Left lung (tissue), 10 donors: ENCODE measurements around the gene HOXA9. TPM values are rescaled to one million over a fixed set of nuclear protein-coding genes. Genes with fewer than 3 reads are reported as not detected.
A peak's percentile ranks its signal among the peaks of the same experiment; 100 is the strongest.

Experiments used
- ATAC-seq: fragments of 200-7000 bp; cut with Tn5 transposase; one replicate; pipeline ENCODE4 v1.9.1; 2020; ENCODE audit warnings: moderate library complexity
- DNase-seq, 4 donors: peaks; one replicate each; pipeline ENCODE4 v3.0.0-alpha.2; 2013 to 2020
- H3K27ac ChIP-seq, 2 donors: fragments of 200-600 bp; sonication (generic) in 1 of 2; one replicate each; pipeline versions ENCODE4 v1.5.0 to v1.8.0; 2020 to 2021
- H3K27me3 ChIP-seq, 2 donors: fragments of 200-600 bp; sonication (generic) in 1 of 2; one replicate each; pipeline versions ENCODE4 v1.5.0 to v1.8.0; 2020 to 2021
- H3K36me3 ChIP-seq, 2 donors: fragments of 200-600 bp; sonication (generic) in 1 of 2; one replicate each; pipeline versions ENCODE4 v1.5.0 to v1.8.0; 2020 to 2021
- H3K4me1 ChIP-seq, 2 donors: fragments of 200-600 bp; one replicate each; pipeline ENCODE4 v1.8.0; 2021
- H3K4me3 ChIP-seq, 2 donors: fragments of 200-600 bp; sonication (generic) in 1 of 2; one replicate each; pipeline versions ENCODE4 v1.5.0 to v1.8.0; 2020 to 2021; ENCODE audit warnings: mild to moderate bottlenecking in 1 of 2
- H3K9me3 ChIP-seq, 2 donors: fragments of 200-600 bp; sonication (generic) in 1 of 2; one replicate each; pipeline versions ENCODE4 v1.5.0 to v1.8.0; 2020 to 2021
- intact Hi-C, 2 donors: fragments of 100-400 bp; cut with DNase I; formaldehyde crosslinking; loops; one replicate each; pipeline versions ENCODE4 v1.11.2 to v1.14.2; 2022
- polyA plus RNA-seq, 6 donors: library from polyadenylated mRNA; unstranded; fragments of 120-200 nt; gene quantifications; one replicate each; pipeline ENCODE4 v1.2.1, GENCODE V29; 2013; ENCODE audit not compliant: insufficient read length in 6 of 6
- total RNA-seq, 2 donors: library from RNA; stranded (reverse); fragmentation: NEBNext Ultra II Directional; extraction: Animal tissue kit (Norgen Biotek cat#: 25700); gene quantifications; one replicate each; pipeline ENCODE4 v1.2.1, GENCODE V29; 2021
- TF ChIP-seq, protein P1 (sequence below), 2 donors: fragments of 200-600 bp; sonication (generic) in 1 of 2; IDR thresholded peaks; one replicate each; pipeline versions ENCODE4 v1.5.0 to v1.8.0; 2021; ENCODE audit warnings: antibody characterized with exemption in 2 of 2
- donor health status: DM: no; HTN: yes; CAD: no.
- donor health status: DM: no; HTN: no; CAD: no.

Gene HOXA9
- total and polyA plus RNA-seq, 8 donors = 0.38 to 1.4 (median 0.57) TPM

DNA sequence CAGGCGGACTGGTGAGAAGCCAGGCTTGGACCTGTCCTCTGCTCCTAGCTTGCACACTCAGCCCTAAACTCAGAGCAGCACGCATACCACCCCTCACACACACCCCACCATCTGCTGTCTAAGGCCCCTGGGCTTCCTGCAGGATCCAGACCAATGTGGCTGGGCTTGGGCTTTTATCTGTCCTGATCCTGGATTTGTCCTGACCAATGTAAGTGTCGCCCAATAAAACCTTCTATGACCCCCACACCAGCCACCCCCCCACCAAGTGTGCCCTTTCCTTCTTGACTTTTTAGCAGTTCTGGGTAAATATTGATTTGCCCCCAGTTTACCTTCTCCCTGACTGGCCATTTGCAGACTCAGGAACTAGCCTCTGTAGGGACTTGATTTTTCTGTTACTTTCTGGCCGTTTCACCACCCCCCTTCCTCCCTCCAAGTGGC lies 36.3 kb upstream of the HOXA9 start:
- Histone ChIP-seq H3K27ac (no peak overlapping the region), H3K4me1 (peaks cover 4 to 49% of the 10 kb centered on the region in 2 donors), H3K36me3 (no peaks in the 10 kb centered on the region), H3K27me3 (peaks cover 97 to 98% of the 10 kb centered on the region in 2 donors), H3K9me3 (no peaks in the 10 kb centered on the region), H3K4me3 (no peak overlapping the region)
- no peak for DNase-seq
- TF ChIP-seq, protein P1, sequence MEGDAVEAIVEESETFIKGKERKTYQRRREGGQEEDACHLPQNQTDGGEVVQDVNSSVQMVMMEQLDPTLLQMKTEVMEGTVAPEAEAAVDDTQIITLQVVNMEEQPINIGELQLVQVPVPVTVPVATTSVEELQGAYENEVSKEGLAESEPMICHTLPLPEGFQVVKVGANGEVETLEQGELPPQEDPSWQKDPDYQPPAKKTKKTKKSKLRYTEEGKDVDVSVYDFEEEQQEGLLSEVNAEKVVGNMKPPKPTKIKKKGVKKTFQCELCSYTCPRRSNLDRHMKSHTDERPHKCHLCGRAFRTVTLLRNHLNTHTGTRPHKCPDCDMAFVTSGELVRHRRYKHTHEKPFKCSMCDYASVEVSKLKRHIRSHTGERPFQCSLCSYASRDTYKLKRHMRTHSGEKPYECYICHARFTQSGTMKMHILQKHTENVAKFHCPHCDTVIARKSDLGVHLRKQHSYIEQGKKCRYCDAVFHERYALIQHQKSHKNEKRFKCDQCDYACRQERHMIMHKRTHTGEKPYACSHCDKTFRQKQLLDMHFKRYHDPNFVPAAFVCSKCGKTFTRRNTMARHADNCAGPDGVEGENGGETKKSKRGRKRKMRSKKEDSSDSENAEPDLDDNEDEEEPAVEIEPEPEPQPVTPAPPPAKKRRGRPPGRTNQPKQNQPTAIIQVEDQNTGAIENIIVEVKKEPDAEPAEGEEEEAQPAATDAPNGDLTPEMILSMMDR (IDR thresholded peaks at IDR 0.05) = no peak
- intact Hi-C loops = no loop called here
- no peak for ATAC-seq

DNA sequence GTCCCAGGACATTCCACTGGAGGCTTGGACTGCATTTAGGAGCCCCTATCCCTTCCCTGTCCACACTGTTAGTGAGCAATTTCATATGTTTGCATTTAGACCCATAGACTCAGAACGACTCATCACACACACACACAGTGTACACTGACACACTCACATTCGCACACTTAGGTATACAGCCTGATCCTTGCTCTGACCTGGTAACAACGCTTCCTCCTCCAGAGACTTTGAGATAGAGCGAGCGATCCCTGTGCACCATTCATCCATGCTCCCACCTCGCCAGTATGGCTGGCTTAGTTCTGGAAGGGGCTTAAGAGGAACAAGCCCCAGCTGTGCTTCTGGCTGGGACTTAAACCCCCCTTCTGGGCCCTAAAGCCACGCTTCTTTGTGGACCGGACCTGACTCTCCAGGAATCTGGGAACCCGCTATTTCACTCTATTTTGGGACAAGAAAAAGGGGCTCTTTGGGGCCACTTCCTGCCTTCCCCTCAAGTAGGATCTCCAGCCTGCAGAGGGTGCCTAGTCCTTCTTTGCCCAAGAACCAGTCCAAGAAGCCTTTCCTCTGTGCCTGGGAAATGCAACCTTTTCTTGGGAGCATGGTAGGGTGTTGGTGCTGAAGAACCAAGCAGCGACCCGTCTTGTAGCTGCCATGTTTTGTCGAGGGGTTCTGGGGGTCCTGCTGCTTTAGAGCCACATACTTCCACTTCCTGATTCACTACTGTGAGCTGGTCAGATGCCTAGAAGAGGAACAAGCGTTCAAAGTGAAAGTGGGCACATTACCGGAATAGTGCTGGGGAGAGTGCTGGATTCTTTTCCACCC lies 35.6 kb upstream of the HOXA9 start:
- Histone ChIP-seq H3K27me3 (peaks cover 97 to 98% of the 10 kb centered on the region in 2 donors), H3K4me1 (peaks cover 4 to 49% of the 10 kb centered on the region in 2 donors), H3K27ac (no peak overlapping the region), H3K4me3 (peak overlapping the region in 1 of 2 donors; percentile 28), H3K9me3 (no peaks in the 10 kb centered on the region), H3K36me3 (no peaks in the 10 kb centered on the region)
- DNase-seq (no peak), ATAC-seq (peak; percentile 45)
- TF ChIP-seq, protein P1 (IDR thresholded peaks at IDR 0.05) = no peak
- intact Hi-C loops = no loop called here

DNA sequence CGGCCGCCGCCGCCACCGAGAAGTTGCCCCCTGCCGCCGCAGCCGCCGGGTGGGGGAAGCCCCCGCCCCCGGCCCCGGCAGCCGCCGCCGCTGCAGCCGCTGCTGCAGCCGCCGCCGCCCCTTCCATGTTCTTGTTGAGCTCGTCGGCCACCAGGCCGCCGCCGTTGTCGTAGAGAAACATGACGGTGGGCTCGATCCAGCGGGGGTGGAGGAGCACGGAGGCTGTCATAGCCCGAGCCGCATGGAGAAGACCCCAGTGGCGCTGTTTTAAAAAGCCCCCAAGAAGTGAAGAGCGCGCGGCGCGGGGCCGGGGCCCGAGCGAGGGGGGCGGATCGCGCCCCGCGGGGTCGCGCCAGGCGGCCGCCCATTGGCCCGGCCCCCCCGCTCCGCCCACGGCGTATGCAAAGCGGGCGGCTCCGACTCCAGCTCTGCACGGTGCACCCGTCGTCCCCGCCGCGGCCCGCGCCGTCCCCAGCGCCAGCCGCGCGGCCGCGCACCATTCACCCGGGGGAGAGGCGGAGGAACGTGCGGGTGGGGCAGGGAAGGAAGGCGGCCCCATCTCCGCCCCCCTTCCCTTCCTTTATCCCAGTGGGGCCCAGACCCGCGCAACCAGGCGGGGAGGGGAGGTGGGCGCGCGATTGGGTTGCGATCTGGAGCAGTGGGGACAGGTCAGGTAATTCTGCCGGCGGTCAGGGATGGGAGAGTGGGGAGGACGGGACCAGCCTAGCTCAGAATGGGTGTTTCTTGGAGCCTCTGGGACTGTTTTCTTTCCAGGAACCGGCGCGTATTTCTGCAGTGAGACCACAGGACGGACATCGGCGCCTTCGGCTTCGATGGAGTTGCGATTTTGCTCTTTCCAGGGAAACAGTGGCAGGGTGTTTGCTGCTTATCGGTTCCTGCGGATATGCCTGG lies 34.8 kb upstream of the HOXA9 start, which contains the start of gene HOXA13:
Gene HOXA13 (minus strand): TSS at position 243 of the 912 bp plus-strand sequence. CDS start 14 bp downstream, at position 229.
- H3K27ac ChIP-seq = no peak within 1 kb of the TSS
- ATAC-seq (peak; percentile 34), DNase-seq (peak in 1 of 4 donors; percentile 74)
- H3K4me3 ChIP-seq = peak within 1 kb of the TSS in 1 of 2 donors; percentile 28
- TF ChIP-seq, protein P1 (IDR thresholded peaks at IDR 0.05) = no peak
- H3K9me3 ChIP-seq = no peaks in the 10 kb centered on the region
- peaks cover 4 to 43% of the 10 kb centered on the region in 2 donors for H3K4me1 ChIP-seq
- peaks cover 97 to 98% of the 10 kb centered on the region in 2 donors for H3K27me3 ChIP-seq
- no peaks in the 10 kb centered on the region for H3K36me3 ChIP-seq
- intact Hi-C loops = no loop called here

DNA sequence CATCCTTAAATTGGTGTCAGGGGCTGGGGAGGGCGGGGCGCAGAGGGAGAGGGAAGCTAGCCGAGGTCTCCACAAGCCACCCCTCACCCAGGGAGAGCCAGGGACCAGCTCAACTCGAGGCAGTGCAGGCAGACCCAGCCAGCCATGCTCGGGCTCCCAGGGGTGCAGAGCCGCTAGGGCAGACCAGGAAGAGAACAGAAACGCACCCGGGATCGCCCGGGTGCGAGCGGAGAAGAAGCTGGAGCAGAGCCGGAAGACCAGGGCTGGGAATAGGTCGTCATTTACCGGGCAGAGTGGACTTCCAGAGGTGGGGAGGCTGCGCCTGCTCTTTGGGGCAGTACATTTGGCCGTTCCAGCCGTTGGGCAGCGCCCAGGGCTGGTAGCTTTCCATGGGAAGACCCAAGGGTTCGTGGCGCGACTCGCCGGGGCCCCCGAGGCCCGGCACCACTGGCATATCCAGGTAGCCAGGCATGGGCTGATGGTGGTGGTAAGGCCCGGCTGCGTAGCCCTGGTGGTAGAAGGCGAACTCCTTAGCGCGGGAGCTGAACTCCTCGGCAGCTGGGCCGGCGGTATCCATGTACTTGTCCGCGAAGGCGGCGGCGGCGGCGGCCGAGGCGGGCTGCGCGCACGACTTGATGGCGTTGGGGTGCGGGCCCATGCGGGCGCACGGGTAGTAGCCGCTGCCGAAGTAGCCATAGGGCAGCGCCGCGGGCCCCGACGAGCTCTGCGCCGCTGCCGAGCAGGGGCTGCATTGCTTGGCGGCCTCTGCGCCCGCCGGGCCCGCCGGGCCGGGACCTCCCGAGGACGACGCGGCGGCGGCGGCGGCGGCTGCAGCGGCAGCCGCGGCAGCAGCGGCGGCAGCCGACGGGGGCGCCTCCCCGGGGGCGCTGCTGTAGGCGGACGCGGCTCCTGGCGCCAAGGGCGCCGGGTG lies 33.8 kb upstream of the HOXA9 start:
- no peak for ATAC-seq
- Histone ChIP-seq H3K27ac (no peak overlapping the region), H3K9me3 (no peaks in the 10 kb centered on the region), H3K36me3 (no peaks in the 10 kb centered on the region), H3K4me3 (peak overlapping the region in 1 of 2 donors; percentile 7), H3K27me3 (peaks cover 97 to 98% of the 10 kb centered on the region in 2 donors), H3K4me1 (peaks cover 4 to 36% of the 10 kb centered on the region in 2 donors)
- intact Hi-C loops = no loop called here
- TF ChIP-seq, protein P1 (IDR thresholded peaks at IDR 0.05) = no peak
- DNase-seq = peak in 1 of 4 donors; percentile 80
